Neural progenitor cell (in vitro differentiated cells): ENCODE measurements around the gene ZIC1. TPM values are rescaled to one million over a fixed set of nuclear protein-coding genes. Genes with fewer than 3 reads are reported as not detected.

Experiments
- DNase-seq: peaks from one replicate; pipeline ENCODE4 v3.0.0-alpha.2; 2016; ENCODE audit warnings: low spot score
- H2AFZ ChIP-seq: fragments of 200-600 bp; sonication (generic); replicated peaks from 2 replicates; pipeline ENCODE4 v1.6.1; 2016; ENCODE audit warnings: antibody characterized with exemption
- H3F3A ChIP-seq: fragments of 200-600 bp; sonication (generic); 2 replicates; pipeline ENCODE4 v1.6.1; 2016; ENCODE audit warnings: antibody characterized with exemption, low read depth
- H3K27ac ChIP-seq: fragments of 200-600 bp; sonication (generic); 2 replicates; pipeline ENCODE4 v1.5.1; 2016; ENCODE audit warnings: mild to moderate bottlenecking
- H3K27me3 ChIP-seq: fragments of 200-600 bp; sonication (generic); 2 replicates; pipeline ENCODE4 v1.6.1; 2016; ENCODE audit warnings: mild to moderate bottlenecking, moderate library complexity
- H3K36me3 ChIP-seq: fragments of 200-600 bp; sonication (generic); 2 replicates; pipeline ENCODE4 v1.5.1; 2016
- H3K4me1 ChIP-seq: fragments of 200-600 bp; sonication (generic); 2 replicates; pipeline ENCODE4 v1.6.1; 2016; ENCODE audit warnings: mixed run types
- H3K4me2 ChIP-seq: fragments of 200-600 bp; sonication (generic); 2 replicates; pipeline ENCODE4 v1.6.1; 2016
- H3K4me3 ChIP-seq: fragments of 200-600 bp; sonication (generic); 2 replicates; pipeline ENCODE4 v1.5.1; 2016
- H3K79me2 ChIP-seq: fragments of 200-600 bp; sonication (generic); 2 replicates; pipeline ENCODE4 v1.6.1; 2016; ENCODE audit warnings: low read depth
- H3K9ac ChIP-seq: fragments of 200-600 bp; sonication (generic); 2 replicates; pipeline ENCODE4 v1.6.1; 2016
- H3K9me3 ChIP-seq: fragments of 200-600 bp; sonication (generic); 2 replicates; pipeline ENCODE4 v1.5.1; 2016; ENCODE audit warnings: low read depth
- H4K20me1 ChIP-seq: fragments of 200-600 bp; sonication (generic); 2 replicates; pipeline ENCODE4 v1.6.1; 2016; ENCODE audit warnings: low read depth
- H3K27ac Mint-ChIP-seq: 3 replicates; pipeline ENCODE4 v1.8.0; 2021; ENCODE audit warnings: mixed read lengths
- H3K27me3 Mint-ChIP-seq: 2 replicates; pipeline ENCODE4 v1.8.0; 2022; ENCODE audit warnings: low read depth, mild to moderate bottlenecking, inconsistent platforms, moderate library complexity, mixed read lengths; ENCODE audit not compliant: insufficient read depth
- H3K36me3 Mint-ChIP-seq: 3 replicates; pipeline ENCODE4 v1.8.0; 2021; ENCODE audit warnings: mixed read lengths
- H3K4me1 Mint-ChIP-seq: 3 replicates; pipeline ENCODE4 v1.8.0; 2021; ENCODE audit warnings: mixed read lengths
- H3K4me3 Mint-ChIP-seq: 3 replicates; pipeline ENCODE4 v1.8.0; 2021; ENCODE audit warnings: mild to moderate bottlenecking, moderate library complexity, mixed read lengths
- H3K9me3 Mint-ChIP-seq: 3 replicates; pipeline ENCODE4 v1.8.0; 2020; ENCODE audit warnings: mixed read lengths
- EZH2 ChIP-seq: fragments of 200-600 bp; sonication (generic); IDR thresholded peaks from 2 replicates; pipeline ENCODE4 v1.6.1; 2017; ENCODE audit warnings: antibody characterized with exemption, mild to moderate bottlenecking, moderate library complexity
- EZH2phosphoT487 ChIP-seq: fragments of 200-600 bp; sonication (generic); IDR thresholded peaks from 2 replicates; pipeline ENCODE4 v1.6.1; 2017; ENCODE audit warnings: antibody characterized with exemption
- total RNA-seq: library from RNA; depleted of rRNA; stranded (reverse); fragments of >200 nt; gene quantifications from 2 replicates; pipeline ENCODE4 v1.2.3, GENCODE V29; 2015; ENCODE audit warnings: low replicate concordance
- TF ChIP-seq, protein P1 (sequence below): fragments of 200-600 bp; sonication (generic); IDR thresholded peaks from 2 replicates; pipeline ENCODE4 v1.5.1; 2017; ENCODE audit warnings: antibody characterized with exemption, mild to moderate bottlenecking

ZIC1 gene
- total RNA-seq, 1 donor from 2014 or later = 0.56 TPM

- H3K9me3 Mint-ChIP-seq = no peaks in the 10 kb centered on the region
- Histone ChIP-seq H2AFZ (no peak overlapping the region), H3K27ac (no peak overlapping the region), H3K36me3 (no peaks in the 10 kb centered on the region), H3K4me2 (peak overlapping the region; percentile 85), H3K4me3 (peak overlapping the region; percentile 52), H3K4me1 (peaks cover 17% of the 10 kb centered on the region), H3K9me3 (no peaks in the 10 kb centered on the region), H4K20me1 (peaks cover 70% of the 10 kb centered on the region), H3F3A (peaks cover 35% of the 10 kb centered on the region), H3K79me2 (no peaks in the 10 kb centered on the region), H3K9ac (no peak overlapping the region), H3K27me3 (peaks cover 100% of the 10 kb centered on the region)
- TF ChIP-seq, protein P1, sequence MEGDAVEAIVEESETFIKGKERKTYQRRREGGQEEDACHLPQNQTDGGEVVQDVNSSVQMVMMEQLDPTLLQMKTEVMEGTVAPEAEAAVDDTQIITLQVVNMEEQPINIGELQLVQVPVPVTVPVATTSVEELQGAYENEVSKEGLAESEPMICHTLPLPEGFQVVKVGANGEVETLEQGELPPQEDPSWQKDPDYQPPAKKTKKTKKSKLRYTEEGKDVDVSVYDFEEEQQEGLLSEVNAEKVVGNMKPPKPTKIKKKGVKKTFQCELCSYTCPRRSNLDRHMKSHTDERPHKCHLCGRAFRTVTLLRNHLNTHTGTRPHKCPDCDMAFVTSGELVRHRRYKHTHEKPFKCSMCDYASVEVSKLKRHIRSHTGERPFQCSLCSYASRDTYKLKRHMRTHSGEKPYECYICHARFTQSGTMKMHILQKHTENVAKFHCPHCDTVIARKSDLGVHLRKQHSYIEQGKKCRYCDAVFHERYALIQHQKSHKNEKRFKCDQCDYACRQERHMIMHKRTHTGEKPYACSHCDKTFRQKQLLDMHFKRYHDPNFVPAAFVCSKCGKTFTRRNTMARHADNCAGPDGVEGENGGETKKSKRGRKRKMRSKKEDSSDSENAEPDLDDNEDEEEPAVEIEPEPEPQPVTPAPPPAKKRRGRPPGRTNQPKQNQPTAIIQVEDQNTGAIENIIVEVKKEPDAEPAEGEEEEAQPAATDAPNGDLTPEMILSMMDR = no peak
- TF ChIP-seq EZH2 (peak; percentile 62), EZH2phosphoT487 (peak; percentile 79)
- H3K4me3 Mint-ChIP-seq = peak overlapping the region; percentile 99
- H3K27me3 Mint-ChIP-seq = peaks cover 21% of the 10 kb centered on the region
- DNase-seq = peak; percentile 82
- H3K4me1 Mint-ChIP-seq = peaks cover 82% of the 10 kb centered on the region
- peaks cover 9% of the 10 kb centered on the region for H3K36me3 Mint-ChIP-seq
- peak overlapping the region; percentile 97 for H3K27ac Mint-ChIP-seq
These were observed 12.2 kb downstream of the ZIC1 start for GRCh38 chr3:147421184-147421912.

DNA sequence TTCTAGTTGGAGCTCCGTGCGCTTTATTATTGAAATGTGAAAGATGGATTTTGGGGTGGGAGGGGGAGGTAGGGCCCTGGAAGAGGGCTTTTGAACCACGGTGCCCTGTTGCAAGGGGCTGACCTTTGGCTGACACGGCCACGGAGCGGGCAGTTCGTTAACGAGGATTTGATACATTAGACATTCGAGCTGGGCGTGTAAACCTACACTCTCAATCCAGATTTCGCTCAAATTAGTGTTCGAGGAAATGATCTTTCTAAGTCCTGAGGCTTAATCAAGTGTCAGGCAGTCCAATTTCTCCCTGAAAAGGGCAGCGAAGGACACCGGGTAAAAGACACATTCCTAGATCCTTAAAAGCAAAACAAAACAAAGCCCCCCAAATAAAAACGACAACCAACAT is 13.0 kb downstream of the ZIC1 start:
- no peak overlapping the region for H3K9ac ChIP-seq
- peaks cover 8% of the 10 kb centered on the region for H3K36me3 Mint-ChIP-seq
- no peaks in the 10 kb centered on the region for H3K9me3 ChIP-seq
- H3K79me2 ChIP-seq = no peaks in the 10 kb centered on the region
- no peak overlapping the region for H2AFZ ChIP-seq
- no peak overlapping the region for H3K27ac ChIP-seq
- no peaks in the 10 kb centered on the region for H3K36me3 ChIP-seq
- H3K27me3 Mint-ChIP-seq = peaks cover 21% of the 10 kb centered on the region
- TF ChIP-seq EZH2 (no peak), EZH2phosphoT487 (peak; percentile 6)
- TF ChIP-seq, protein P1 = no peak
- peaks cover 17% of the 10 kb centered on the region for H3K4me1 ChIP-seq
- H3K27me3 ChIP-seq = peaks cover 100% of the 10 kb centered on the region
- peaks cover 77% of the 10 kb centered on the region for H3K4me1 Mint-ChIP-seq
- H3K27ac Mint-ChIP-seq = peak overlapping the region; percentile 99
- DNase-seq = peak; percentile 44
- H3K4me3 ChIP-seq = no peak overlapping the region
- peak overlapping the region; percentile 99 for H3K4me3 Mint-ChIP-seq
- peaks cover 70% of the 10 kb centered on the region for H4K20me1 ChIP-seq
- peaks cover 35% of the 10 kb centered on the region for H3F3A ChIP-seq
- peak overlapping the region; percentile 85 for H3K4me2 ChIP-seq
- H3K9me3 Mint-ChIP-seq = no peaks in the 10 kb centered on the region

DNA sequence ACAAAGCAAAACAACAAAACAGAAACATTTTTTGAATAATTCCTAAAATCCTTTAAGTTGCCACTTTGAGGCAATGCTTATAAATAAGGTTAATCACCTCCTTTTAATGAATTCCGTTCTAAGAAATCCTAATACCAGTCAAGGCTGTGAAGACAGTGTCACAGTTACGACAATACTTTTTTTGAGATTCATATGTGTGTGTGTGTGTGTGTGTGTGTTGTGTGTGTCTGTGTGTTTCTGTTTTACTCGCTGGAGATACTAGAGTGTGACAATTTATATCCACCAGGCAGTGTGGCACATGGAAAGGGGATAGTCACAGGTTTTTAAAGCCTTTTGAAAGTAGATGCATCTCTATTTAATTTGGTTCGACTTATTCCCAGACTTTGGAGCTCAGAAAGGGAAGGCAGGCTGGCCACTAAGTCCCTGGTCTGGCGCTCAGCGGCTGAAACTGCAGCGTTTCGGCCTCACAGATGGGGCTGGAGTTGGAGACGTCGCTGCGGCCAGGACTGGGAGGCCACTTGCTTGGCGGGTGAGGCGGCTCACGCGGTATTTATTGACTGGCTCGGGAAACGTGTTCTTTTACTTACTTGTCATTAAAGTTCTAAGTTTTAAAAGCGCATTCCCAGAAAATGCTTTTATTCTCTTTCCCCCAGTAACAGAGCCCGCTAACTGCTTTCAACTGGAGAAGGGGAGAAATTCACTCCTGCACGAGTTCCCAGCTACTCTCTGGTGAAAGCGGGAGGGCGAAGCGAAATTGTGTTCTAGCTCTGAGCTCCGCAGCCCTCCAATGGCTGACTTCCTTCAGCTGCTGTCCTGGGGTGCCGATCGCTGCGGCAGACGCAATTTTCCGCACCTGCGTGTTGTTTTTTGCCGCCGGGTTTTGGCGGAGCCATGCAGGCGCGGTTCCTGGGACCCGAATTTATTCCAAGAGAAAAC is 13.7 kb downstream of the ZIC1 start:
- peaks cover 100% of the 10 kb centered on the region for H3K27me3 ChIP-seq
- no peaks in the 10 kb centered on the region for H3K79me2 ChIP-seq
- Mint-ChIP-seq H3K4me3 (peak overlapping the region; percentile 99), H3K27me3 (peaks cover 23% of the 10 kb centered on the region), H3K36me3 (peaks cover 9% of the 10 kb centered on the region), H3K9me3 (no peaks in the 10 kb centered on the region), H3K27ac (peak overlapping the region; percentile 99), H3K4me1 (peaks cover 77% of the 10 kb centered on the region)
- no peaks in the 10 kb centered on the region for H3K36me3 ChIP-seq
- peaks cover 29% of the 10 kb centered on the region for H3F3A ChIP-seq
- no peaks in the 10 kb centered on the region for H3K9me3 ChIP-seq
- H3K4me3 ChIP-seq = peak overlapping the region; percentile 32
- no peak overlapping the region for H2AFZ ChIP-seq
- H3K27ac ChIP-seq = no peak overlapping the region
- TF ChIP-seq, protein P1 = no peak
- peak; percentile 90 for TF ChIP-seq EZH2
- peak; percentile 85 for TF ChIP-seq EZH2phosphoT487
- H3K9ac ChIP-seq = no peak overlapping the region
- DNase-seq = peak; percentile 84
- peaks cover 64% of the 10 kb centered on the region for H4K20me1 ChIP-seq
- peak overlapping the region; percentile 75 for H3K4me2 ChIP-seq
- peaks cover 17% of the 10 kb centered on the region for H3K4me1 ChIP-seq
